ENCODE results near the gene REXO1. TPM values are rescaled to one million over a fixed set of nuclear protein-coding genes. Genes with fewer than 3 reads are reported as not detected.

REXO1 gene
- total RNA-seq, 2 experiments from 2014 or later = 52.5 to 53.0 TPM

DNA sequence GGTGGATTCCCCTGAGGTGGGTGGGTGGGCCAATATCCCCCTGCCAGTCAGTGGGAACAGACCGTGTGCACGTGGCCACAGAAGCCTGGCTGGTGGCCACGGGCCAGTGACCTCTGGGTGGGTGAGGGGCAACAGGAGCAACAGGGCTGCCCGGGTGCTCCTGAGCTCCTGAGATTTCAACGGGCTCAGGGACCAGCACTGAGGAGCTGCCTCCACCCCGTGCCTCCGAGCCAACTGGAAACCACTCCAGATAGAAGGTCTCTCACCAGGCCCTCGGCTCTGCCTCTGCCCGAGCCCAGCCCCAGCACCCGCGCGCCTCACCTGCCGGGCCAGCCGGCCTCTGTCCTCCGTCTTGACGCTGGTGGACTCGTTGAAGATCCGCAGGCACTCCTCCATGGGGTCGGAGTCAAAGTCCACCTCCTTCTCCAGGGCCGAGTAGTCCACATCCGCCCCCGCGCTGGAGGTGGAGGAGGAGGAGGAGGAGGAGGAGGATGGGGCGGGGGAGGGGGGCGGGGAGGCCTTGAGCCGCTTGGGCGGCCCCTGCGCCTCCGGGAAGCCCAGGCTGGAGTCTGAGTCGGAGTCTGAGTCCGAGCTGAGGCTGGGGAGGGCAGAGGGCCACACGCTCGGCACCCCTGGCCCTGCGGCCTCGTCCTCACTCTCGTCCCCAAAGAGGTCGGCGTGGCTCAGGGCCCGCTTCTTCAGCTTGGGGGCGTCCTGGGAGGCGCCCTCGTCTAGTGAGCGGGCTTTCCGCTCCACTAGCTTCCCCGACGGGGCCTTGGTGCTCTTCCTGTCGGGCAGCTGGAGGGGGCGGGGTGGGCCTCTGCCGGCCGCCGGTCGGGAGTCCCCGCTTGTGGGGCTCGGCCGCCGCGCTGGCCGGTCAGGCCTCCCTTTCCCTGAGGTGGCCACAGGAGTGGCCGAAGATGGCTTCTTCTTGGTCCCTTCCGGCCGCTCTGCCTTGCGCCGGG lies 21.4 kb downstream of the REXO1 start:
- ChIA-PET POLR2A (no interaction called here), CTCF (interaction anchor here (0.7 to 1.9 kb wide), 23 partner anchors 9 to 523 kb away, joined by 3 to 23 read pairs (median 4); partner anchors contain the start of gene MBD3)

DNA sequence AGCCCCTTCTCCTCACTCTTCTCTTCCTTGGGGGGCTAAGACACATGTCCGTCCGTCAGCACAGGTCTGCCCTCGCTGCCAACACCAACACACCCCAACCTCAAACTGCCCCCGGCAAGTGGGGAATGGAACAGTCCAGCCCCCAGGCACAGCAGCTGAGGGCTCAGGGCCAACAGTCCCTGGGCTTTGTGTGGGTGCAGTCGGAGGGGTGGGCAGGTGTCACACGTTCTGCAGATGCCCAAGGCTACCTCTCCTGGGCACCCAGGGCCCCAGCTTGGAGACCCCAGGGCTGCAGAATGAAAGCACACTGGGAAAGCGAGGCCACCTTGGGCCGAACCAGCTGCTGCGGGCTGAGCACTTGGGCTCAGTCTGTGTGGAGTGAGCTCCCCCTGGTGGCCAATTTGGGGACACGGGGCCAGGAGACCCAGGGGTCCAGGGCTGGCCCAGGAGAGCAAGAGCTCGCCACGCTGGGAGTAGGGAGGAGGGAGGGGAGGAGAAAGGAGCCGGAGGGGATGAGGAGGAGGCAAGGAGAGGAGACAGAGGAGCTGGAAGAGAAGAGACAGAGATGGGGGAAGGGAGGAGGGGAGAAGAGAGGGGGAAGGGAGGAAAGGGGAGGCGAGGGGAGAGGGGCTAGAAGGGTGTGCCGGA lies 22.2 kb downstream of the REXO1 start:
- ChIA-PET CTCF (interaction anchor here (0.6 to 1.9 kb wide), 28 partner anchors 10 to 1056 kb away, joined by 3 to 23 read pairs (median 4); partner anchors contain the start of gene MBD3), POLR2A (interaction anchor here (0.6 kb wide), 2 partner anchors 12 to 79 kb away, joined by 3 to 5 read pairs; no protein-coding TSS in a partner anchor)

DNA sequence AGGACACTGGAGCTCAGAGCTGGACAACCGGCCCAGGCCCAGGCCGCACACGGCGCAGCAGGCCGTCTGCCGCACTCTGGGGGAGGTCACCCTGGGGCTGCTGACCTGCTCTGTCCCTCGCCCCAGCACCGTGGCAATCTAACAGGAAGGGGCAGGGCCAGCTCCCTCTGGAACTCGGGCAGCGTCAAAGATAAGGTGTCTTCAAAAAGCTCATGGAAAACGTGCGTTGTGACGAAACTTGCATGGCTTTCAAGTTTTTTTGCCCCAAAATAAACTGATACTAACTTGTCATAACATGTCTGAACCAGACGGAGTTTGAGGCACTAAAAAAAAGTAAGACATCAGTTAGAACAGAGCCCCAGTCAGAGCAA lies 24.0 kb downstream of the REXO1 start:
- CTCF ChIA-PET = interaction anchor here (1.1 to 1.2 kb wide), 2 partner anchors 13 to 15 kb away, joined by 3 read pairs; no protein-coding TSS in a partner anchor

DNA sequence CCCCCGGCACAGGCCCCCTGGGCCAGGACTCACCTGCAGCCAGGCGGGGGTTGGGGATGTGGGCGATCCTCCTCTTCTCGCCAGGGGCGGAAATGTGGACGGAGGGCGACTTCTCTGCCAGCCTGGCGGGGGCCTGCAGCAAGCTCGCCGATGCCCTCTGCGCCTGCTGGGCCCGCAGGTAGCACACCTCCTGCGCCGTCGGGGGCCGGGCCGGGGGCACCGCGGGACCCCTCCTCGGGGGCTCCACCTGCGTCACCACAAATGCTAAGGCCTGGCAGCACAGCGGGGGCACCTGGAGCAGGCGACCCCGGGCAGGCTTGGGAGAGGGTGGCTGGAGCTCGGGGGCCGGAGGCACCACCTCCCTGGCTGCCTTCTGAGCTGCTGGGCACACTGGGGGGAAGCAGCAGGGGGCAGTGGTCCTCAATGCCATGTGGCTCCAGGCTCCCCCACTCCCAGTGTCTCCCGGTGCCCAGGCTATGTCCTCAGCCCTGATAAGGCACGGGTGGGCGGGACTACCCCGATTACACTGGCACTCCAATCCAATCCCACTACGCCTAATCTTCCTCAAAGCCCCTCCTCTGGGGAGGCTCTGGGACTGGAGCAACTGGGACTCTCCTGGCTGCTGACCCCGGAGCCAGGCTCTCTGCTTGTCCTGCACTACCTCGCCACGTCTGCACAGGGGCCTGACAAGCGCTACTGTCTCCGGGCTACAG lies 24.6 kb downstream of the REXO1 start:
- ChIA-PET POLR2A (no interaction called here), CTCF (interaction anchor here (0.6 to 1.8 kb wide), 4 partner anchors 10 to 24 kb away, joined by 3 to 5 read pairs (median 4); no protein-coding TSS in a partner anchor)

More for the DNA sequence above, 24.0 kb downstream of the REXO1 start:
- POLR2A ChIA-PET = interaction anchor here (1.1 kb wide), 1 partner anchor 152 kb away, joined by 3 read pairs; no protein-coding TSS in a partner anchor

DNA sequence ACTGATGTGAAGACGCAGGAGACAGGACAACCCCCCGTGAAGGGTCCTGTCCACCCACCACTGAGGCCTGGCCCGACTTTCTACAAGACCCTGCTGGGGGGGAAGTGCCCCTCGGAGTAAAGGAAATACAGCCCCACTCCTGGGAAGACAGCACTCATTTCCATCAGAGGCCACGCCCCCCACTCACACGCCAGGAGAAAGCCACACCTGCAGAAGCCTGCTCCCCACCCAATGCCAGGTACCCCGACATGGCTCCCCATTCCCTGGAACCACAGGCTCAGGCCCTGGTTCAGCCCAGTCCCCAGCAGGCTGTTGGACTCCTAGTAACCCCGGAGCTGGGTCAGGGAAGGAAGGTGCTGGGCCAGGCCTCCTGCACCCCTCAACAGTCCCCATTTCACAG lies 25.3 kb downstream of the REXO1 start:
- CTCF ChIA-PET = interaction anchor here (0.6 to 1.8 kb wide), 5 partner anchors 9 to 23 kb away, joined by 3 to 5 read pairs (median 4); no protein-coding TSS in a partner anchor
- POLR2A ChIA-PET = no interaction called here

DNA sequence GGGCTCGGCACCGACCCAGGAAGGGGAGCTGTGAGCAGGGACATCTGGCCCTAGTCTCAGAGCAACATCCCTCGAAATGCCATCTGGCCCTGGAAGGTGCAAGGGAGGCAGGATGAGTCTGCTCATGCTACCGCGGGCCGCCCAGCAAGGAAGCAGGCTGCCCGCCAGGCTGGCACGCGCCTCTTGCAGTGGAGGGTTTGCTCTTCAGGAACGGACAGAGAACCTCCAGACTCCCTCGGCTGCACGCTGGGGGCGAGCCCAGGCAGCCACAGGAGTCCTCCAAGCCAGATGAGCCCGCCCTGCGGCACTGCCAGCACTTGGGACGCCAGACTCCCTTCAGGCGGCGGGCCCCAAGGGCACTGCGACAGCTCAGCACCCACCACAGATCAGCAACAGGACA lies 26.1 kb downstream of the REXO1 start:
- ChIA-PET CTCF (interaction anchor here (1.4 to 1.8 kb wide), 2 partner anchors 8 to 16 kb away, joined by 5 read pairs; no protein-coding TSS in a partner anchor), POLR2A (no interaction called here)

DNA sequence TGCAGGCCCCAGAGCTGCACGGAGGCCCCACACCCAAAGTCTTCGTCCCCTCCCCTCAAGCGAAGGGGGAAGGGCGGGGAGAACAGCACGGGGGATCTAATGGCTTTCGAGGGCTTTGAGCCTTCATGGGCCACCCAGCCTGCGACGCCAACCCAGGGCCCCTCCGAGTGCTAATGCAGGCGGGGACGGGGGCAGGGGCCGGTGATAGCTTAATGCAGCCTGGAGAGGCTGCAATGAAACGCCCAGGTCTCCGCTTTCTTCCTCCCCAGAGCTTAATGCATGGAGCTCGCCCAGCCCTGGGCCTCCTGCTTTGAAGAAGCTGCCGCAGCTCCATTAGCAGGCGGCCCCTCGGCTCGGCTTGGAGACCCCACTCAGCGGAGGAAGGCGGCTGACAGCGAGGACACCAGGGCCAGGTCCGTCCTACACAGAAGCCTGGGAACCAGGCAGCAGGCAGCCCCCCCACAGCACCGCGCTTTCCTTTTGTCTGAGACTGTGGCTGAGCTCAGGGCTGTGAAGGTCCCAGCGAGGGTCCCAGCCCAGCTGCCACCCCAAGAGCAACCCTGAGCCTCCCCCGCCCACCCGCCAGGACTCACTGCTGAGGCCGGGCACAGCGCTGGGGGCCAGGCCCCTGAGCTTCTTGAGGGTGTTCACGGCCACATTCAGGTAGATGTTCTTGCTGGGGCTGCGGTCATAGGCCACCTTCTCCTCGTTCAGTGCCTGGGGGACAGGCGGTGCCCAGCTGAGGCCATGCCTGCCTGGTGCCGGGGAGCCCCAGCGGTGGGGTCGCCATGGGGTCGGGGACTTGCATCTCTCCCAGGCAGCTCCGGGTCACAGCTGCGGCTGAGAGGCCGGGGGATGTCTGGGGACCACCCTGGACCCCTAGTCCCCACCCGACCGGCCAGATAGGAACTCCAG lies 28.7 kb downstream of the REXO1 start:
- CTCF ChIA-PET = no interaction called here

DNA sequence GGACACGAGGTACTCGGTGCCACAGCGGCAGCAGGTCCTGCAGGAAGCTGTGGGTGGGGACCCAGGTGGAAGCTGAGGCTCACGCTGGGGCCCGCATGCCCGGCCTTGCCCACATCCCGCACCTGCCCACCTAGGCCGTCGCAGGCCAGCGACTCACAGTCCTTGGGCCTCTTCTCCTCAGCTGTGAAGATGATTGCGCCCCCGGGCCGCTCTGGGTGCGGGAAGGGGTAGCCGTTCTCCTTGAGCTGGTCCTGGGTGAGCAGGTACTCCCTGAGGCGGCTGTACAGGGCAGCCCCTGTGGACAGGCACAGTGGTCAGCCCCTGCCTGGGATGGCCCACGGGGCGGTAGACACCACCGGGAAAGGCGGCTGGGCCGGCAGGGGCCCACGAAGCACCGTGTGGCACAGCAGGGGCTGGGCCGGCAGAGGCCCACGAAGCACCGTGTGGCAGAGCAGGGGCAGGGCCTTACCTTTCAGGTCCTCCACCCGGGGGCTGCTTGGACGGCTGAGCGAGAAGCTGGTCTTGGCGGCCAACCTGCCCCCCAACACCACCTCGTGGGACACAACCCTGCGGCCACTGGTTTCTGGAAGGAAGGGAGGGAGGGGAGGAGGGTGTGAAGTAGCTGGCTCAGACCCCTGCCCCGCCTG lies 29.6 kb downstream of the REXO1 start:
- ChIA-PET POLR2A (no interaction called here), CTCF (no interaction called here)

More for the DNA sequence above, 28.7 kb downstream of the REXO1 start:
- POLR2A ChIA-PET = no interaction called here

DNA sequence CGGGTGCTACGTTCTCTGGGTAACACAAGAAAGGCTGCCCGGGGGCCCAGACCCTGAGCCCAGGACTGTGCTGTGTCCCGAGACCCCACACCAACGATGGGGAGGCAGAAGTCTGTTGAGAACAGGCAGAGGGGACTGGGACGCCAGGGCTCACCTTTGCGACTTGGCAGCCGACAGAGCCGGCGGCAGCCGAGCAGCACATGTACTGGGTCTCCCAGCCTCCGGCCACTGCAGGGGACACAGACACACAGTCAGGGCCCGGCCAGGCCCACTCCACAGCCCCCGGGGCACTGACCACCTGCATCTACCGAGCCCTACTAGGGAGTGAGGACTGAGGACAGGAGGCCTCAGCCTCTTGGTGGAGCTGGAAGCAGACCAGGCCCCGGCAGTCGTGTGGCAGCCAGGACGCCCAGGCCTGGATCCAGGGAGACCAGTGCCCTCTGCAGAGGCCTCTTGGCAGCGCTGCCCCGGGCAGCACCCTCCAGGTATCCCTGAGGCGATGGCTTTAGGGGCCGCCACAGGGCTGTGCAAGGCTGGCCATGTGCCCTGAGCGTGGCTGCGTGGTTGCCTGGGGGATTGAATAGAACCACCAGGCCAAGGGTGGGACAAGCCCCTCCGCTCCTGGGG lies 30.6 kb downstream of the REXO1 start:
- CTCF ChIA-PET = interaction anchor here (0.6 kb wide), 1 partner anchor 285 kb away, joined by 4 read pairs; no protein-coding TSS in a partner anchor
- POLR2A ChIA-PET = no interaction called here

DNA sequence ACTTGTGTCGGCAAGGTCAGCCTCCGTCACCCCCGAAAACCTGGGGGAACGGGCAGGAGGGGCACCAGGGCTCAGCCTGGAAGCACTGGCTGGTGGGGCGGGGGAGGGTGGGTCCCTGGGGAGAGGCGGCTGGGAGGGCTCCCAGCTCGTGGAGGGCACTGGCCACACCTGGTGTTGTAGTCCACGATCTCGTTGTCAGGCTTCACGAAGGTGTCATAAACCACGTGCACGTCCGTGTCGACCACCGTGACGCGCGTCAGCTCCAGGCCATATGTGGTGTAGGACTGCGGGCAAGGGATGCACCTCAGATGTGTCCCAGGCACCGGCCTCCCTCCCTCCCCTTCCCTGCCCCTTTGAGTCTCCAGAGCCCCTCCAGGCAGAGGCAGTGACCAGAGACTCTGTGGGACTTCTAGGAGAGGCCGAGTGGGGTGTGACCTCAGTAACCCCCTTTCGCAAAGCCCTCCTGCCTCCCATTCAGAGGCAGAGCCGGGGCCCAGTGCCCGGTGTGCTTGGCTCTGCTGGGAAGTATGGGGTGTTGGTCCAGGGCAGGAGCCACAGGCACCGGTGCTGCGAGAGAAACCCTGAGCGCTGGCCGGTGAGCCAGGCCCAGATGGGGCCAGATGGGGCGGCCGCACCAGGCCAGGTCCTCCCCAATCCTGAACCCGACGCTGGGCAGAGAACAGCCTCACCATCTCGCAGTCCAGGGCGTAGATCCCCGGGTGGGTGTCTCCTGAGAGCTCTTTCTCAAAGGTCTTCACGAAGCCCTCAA lies 31.6 kb downstream of the REXO1 start:
- CTCF ChIA-PET = interaction anchor here (0.5 kb wide), 2 partner anchors 16 to 22 kb away, joined by 3 read pairs; no protein-coding TSS in a partner anchor
- POLR2A ChIA-PET = no interaction called here

DNA sequence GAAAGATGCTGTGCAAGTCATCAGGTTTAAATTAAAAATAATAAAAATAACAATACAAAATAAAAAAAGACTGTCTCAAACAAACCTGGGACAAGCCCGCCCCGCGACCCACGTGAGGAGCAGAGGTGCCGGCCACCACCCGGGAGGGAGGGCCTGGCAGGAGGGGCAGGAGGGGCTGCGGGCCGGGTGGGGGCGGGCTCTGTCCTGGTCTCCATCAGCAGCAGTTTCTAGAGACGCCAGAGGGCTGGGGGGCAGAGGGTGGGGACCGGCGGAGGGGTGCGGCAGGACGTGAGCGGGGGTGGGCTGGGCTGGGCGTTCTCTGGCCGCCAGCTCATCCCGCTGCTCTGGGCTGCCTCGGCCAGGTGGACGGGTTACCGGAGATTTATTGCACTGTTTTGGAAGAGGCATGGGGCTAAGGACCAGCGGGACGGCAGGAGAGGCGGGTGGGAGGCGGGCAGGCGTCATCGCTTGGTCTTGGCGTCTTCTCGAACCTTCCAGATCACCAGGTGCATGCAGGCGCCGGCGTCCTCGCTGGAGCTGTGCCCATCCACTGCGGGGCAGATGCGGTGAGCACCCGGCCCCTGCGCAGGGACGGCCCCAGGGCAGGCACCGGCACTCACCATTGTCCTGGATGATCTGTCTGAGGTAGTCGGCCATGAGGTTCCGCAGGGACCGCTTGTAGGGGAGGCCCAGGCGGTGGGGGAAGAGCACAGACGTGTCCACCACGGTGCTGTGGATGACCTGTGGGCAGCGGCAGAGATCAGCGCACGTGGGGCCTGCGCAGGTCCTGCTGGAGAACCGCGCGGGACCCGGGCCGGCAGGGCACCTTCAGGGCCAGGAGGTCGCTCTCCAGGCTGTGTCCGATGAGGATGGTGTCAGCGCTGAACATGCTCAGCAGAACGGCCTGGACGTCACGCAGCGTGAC lies 32.4 kb downstream of the REXO1 start:
- CTCF ChIA-PET = interaction anchor here (0.5 kb wide), 1 partner anchor 23 kb away, joined by 3 read pairs; no protein-coding TSS in a partner anchor

DNA sequence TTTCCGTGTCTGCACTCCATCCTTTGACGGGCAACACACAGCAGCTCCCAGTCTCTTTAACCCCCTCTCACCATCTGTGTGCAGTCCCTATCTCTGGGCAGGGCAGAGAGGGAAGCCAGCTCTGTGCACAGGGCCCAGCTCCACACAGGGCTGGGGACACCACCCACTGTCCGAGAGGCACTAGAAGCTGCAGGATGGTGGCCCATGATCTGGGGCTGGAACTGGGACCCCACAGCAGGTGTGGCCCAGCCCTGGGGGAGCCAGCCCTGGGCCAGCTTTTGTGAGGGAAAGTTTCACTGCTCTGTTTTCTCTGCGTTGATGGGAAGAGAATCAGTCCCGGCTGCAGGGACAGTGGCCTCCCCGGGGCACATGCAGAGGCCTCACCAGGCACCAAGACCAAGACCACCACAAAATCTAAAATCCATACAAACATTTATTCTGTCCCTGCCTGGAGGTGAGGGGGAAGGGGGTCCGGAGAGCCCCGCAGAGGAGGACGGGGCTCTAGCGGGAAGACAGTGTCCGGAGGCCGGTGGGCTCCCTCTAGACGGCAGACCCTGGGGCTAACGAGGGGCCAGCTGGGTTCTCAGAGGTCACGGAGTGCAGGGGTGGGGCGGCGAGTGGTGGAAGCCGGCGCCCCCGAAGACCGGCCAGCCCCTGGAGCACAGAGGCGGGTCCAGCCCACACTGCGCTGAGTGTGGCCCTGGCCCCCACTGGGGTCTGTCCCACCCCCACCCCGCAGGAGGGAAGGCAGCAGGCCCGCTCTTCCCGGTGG lies 33.3 kb downstream of the REXO1 start:
- ChIA-PET POLR2A (no interaction called here), CTCF (interaction anchor here (2.0 kb wide), 2 partner anchors 11 to 22 kb away, joined by 7 to 11 read pairs; no protein-coding TSS in a partner anchor)

More for the DNA sequence above, 32.4 kb downstream of the REXO1 start:
- POLR2A ChIA-PET = no interaction called here

DNA sequence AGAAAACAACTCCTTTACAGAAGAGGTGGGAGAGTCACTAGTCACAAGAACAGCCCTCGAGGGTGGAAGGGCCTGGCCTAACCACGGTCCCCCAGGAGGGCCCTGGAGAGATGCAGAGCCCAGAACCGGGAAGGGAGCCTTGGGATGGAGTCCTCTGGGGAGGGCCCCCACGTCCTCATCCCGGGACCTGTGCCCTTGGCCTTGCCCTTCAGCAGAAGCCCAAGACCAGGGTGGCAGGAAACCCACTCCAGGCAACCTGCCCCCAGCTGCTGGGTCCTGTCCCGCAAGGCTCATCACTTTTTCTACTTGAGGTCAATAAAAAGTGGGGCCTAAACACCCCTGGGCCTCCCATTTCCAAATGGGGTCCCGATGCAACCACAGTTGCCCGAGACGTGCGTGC lies 33.9 kb downstream of the REXO1 start:
- CTCF ChIA-PET = interaction anchor here (1.0 to 2.0 kb wide), 3 partner anchors 8 to 23 kb away, joined by 5 to 11 read pairs (median 7); no protein-coding TSS in a partner anchor
- POLR2A ChIA-PET = interaction anchor here (0.6 kb wide), 1 partner anchor 583 kb away, joined by 5 read pairs; no protein-coding TSS in a partner anchor
